ENCODE data around the gene SASH1. TPM values are rescaled to one million over a fixed set of nuclear protein-coding genes. Genes with fewer than 3 reads are reported as not detected.

Gene SASH1
- polyA plus RNA-seq, 3 donors: 6.0 to 56.3 (median 32.1) TPM

- no peak overlapping the region for H3K27ac ChIP-seq (ENCODE audit: low read depth, low read length)
These were observed 121.0 kb downstream of the SASH1 start for GRCh38 chr6:148463671-148464070.

GRCh38 chr6:148464319-148465010 lies 121.8 kb downstream of the SASH1 start:
- H3K27ac ChIP-seq (ENCODE audit: low read depth, low read length): no peak overlapping the region
- WGBS, 3 donors: 33 to 38% (median 36%) methylated on average over 5 of the region's 5 CpGs

More at GRCh38 chr6:148463671-148464070, 121.0 kb downstream of the SASH1 start:
- 84 to 85% (median 85%) methylated on average over 2 of the region's 2 CpGs for WGBS, 3 donors

GRCh38 chr6:148465011-148465335 lies 122.3 kb downstream of the SASH1 start:
- no peak overlapping the region for H3K27ac ChIP-seq (ENCODE audit: low read depth, low read length)
- 69 to 79% (median 71%) methylated on average over 5 of the region's 5 CpGs for WGBS, 3 donors

DNA sequence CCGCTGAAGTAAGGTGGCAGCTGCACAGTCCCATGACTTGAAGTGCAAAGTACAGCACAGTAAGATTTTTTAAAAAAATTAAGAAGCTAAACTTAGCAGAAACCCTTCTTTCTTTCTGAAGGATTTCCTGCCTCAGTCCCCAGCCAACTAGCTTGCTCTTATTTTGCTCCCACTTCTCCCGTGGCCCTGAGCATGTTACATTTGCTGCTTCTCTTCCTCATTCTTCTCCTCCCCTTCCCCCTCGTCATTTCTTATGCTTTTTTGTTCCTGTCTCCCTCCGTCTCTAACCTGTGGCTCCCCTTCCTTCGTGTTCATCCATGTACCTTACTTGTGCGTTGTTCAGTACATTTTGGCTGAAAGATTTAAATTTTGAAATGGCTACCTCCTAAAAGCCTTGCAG lies 123.0 kb downstream of the SASH1 start:
- H3K27ac ChIP-seq (ENCODE audit: low read depth, low read length): no peak overlapping the region
- WGBS, 3 donors: 36 to 56% (median 41%) methylated on average over 6 of the region's 6 CpGs

DNA sequence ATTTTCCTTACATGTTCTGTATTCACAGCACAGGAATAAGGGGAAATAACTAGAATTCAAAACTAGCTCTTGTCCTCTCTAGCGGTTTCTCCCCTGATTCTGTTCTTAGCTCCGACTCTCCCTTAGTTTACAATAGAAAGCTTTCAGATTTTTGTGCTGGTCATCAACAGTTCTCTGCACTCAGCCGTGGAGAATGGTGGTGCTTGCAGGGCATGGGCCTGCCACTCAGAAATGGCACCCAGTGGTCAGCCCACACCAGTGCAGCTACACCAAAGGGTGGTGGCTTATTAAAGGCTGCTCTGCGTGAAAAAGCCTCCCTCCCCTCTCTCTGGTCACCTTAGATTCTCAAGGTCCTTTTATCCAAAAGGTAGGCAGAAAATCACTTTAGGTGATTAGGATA lies 123.5 kb downstream of the SASH1 start:
- H3K27ac ChIP-seq (ENCODE audit: low read depth, low read length): no peak overlapping the region
- 49 to 82% (median 74%) methylated on average over 4 of the region's 4 CpGs for WGBS, 3 donors

GRCh38 chr6:148467926-148468325 lies 125.3 kb downstream of the SASH1 start:
- no peak overlapping the region for H3K27ac ChIP-seq (ENCODE audit: low read depth, low read length)
- WGBS, 3 donors: 59 to 78% (median 69%) methylated on average over 4 of the region's 4 CpGs

DNA sequence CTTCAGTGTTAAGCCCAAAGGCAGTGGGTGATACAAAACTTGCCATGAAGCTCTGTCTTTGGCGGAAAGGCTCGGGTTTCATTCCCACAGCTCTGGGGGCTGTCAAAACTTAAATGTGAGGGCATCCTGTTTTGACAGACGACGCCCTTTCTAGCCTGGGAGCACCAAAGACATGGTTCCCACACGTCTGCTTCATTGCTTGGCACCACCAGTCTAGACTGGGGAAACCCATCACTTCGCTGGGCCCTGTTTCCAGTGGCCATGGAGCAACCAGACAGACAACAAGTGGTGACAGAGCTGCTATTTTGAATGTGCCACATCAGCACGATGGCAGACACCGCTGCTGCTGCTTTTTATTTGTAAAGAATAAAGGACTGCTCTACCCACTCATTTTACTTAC lies 127.5 kb downstream of the SASH1 start:
- H3K27ac ChIP-seq (ENCODE audit: low read depth, low read length): no peak overlapping the region

GRCh38 chr6:148470606-148471465 lies 128.2 kb downstream of the SASH1 start:
- no peak overlapping the region for H3K27ac ChIP-seq (ENCODE audit: low read depth, low read length)
- 85 to 93% (median 88%) methylated on average over 10 of the region's 10 CpGs for whole genome bisulfite sequencing, 3 donors

More for the DNA sequence above, 127.5 kb downstream of the SASH1 start:
- 88 to 90% (median 89%) methylated on average over 8 of the region's 8 CpGs for WGBS, 3 donors

DNA sequence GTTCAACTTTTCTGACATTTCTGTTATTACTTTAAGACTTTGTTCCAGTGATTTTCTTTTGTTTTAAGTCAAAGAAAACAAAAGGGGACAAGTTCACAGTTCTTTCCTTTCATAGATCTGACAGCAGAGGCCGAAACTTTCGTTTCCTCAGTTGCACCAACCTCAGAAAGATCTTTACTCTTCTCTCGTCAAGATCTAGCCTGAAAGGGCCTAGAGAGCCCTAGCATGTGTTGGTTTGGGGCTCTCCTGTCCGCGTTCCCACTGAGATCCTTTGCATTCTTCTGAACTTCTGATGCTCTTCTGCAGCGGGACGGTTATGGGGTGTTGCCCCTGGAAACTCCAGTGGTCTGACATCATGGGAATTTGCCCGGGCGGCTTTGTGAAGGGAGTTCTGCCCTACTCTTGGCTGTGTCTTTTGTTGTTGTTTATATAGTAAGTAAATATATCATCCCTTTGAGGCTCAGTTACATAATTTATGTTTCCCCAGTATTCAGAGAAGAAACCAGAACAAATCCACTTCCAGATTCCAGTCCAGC lies 129.1 kb downstream of the SASH1 start:
- no peak overlapping the region for H3K27ac ChIP-seq (ENCODE audit: low read depth, low read length)
- 54 to 81% (median 66%) methylated on average over 9 of the region's 9 CpGs for WGBS, 3 donors

GRCh38 chr6:148472171-148473105 lies 129.8 kb downstream of the SASH1 start:
- 72 to 88% (median 75%) methylated on average over 12 of the region's 12 CpGs for WGBS, 3 donors
- no peak overlapping the region for H3K27ac ChIP-seq (ENCODE audit: low read depth, low read length)

GRCh38 chr6:148479497-148479896 lies 136.9 kb downstream of the SASH1 start:
- 95 to 97% (median 96%) methylated on average over 5 of the region's 5 CpGs for WGBS, 3 donors
- H3K27ac ChIP-seq (ENCODE audit: low read depth, low read length): no peak overlapping the region

GRCh38 chr6:148487461-148487860 lies 144.8 kb downstream of the SASH1 start:
- WGBS, 3 donors: 85 to 95% (median 86%) methylated on average over 10 of the region's 10 CpGs

GRCh38 chr6:148491638-148492251 lies 149.1 kb downstream of the SASH1 start:
- H3K27ac ChIP-seq (ENCODE audit: low read depth, low read length): no peak overlapping the region
- WGBS, 3 donors: 56 to 71% (median 63%) methylated on average over 6 of the region's 6 CpGs

More at GRCh38 chr6:148487461-148487860, 144.8 kb downstream of the SASH1 start:
- H3K27ac ChIP-seq (ENCODE audit: low read depth, low read length): no peak overlapping the region

- H3K27ac ChIP-seq (ENCODE audit: low read depth, low read length): no peak overlapping the region
- WGBS, 3 donors: 67 to 93% (median 78%) methylated on average over 5 of the region's 5 CpGs
These were observed 150.1 kb downstream of the SASH1 start for GRCh38 chr6:148492654-148493290.

- WGBS, 3 donors: 58 to 70% (median 69%) methylated on average over 6 of the region's 6 CpGs
- H3K27ac ChIP-seq (ENCODE audit: low read depth, low read length): no peak overlapping the region
These were observed 150.8 kb downstream of the SASH1 start for GRCh38 chr6:148493424-148493823.

DNA sequence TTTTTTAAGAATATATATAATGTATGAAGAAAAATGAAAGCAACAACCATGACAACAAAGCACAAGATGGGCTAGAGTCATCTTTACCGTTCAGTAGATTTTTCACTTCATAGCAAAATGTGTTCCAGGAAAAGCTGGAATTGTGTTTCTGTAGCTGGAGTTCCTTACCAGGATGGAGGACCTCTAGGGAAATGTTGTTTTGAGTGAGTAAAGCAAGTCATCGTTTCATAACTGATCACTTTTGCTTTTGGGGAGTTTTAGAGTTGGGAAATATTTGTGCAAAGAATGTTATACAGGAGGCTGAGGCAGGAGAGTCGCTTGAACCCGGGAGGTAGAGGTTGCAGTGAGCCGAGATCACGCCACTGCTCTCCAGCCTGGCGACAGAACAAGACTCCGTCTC lies 151.6 kb downstream of the SASH1 start:
- WGBS, 3 donors: 52 to 75% (median 72%) methylated on average over 8 of the region's 8 CpGs
- H3K27ac ChIP-seq (ENCODE audit: low read depth, low read length): no peak overlapping the region

- WGBS, 3 donors: 75 to 90% (median 76%) methylated on average over 6 of the region's 6 CpGs
- H3K27ac ChIP-seq (ENCODE audit: low read depth, low read length): no peak overlapping the region
These were observed 152.4 kb downstream of the SASH1 start for GRCh38 chr6:148495029-148495428.

All from adipose tissue (tissue), 3 donors.